HS-27A (cell line): Measurements from ENCODE around the gene PGLYRP4.
"Not testable (repeated sequence)": the region's sequence is repeated elsewhere in the genome, so short reads cannot be mapped to it uniquely, and the experiment has no call there.

Source experiments
- DNase-seq: peaks from one replicate; pipeline ENCODE4 v3.0.0-alpha.2; 2012; ENCODE audit warnings: low read depth, missing footprints

Gene PGLYRP4

GRCh38 chr1:153337980-153338853, 10.4 kb downstream of the PGLYRP4 start:
- no peak for DNase-seq

- DNase-seq = no peak
These were observed 12.0 kb downstream of the PGLYRP4 start for GRCh38 chr1:153336650-153337049.

GRCh38 chr1:153333902-153334301, 14.7 kb downstream of the PGLYRP4 start:
- DNase-seq = no peak

GRCh38 chr1:153324912-153325311, 23.7 kb downstream of the PGLYRP4 start:
- DNase-seq = no peak

GRCh38 chr1:153322568-153322967, 26.1 kb downstream of the PGLYRP4 start:
- DNase-seq = no peak

GRCh38 chr1:153318145-153318544, 30.5 kb downstream of the PGLYRP4 start:
- not testable (repeated sequence) for DNase-seq

GRCh38 chr1:153316013-153316412, 32.6 kb downstream of the PGLYRP4 start:
- not testable (repeated sequence) for DNase-seq

- DNase-seq = not testable (repeated sequence)
These were observed 34.3 kb downstream of the PGLYRP4 start for GRCh38 chr1:153314388-153314787.

GRCh38 chr1:153313288-153313687, 35.4 kb downstream of the PGLYRP4 start:
- DNase-seq = no peak

GRCh38 chr1:153312570-153313186, 36.0 kb downstream of the PGLYRP4 start, which contains the start of gene PGLYRP3:
Gene PGLYRP3, minus strand, starts transcription at chr1:153312952. Its CDS starts 2,287 bp downstream, at chr1:153310665.
- no peak for DNase-seq

GRCh38 chr1:153310526-153310925, 38.1 kb downstream of the PGLYRP4 start:
- DNase-seq = no peak

- DNase-seq = no peak
These were observed 39.2 kb downstream of the PGLYRP4 start for GRCh38 chr1:153309441-153309840.

GRCh38 chr1:153308540-153308939, 40.1 kb downstream of the PGLYRP4 start:
- no peak for DNase-seq

GRCh38 chr1:153307221-153307600, 41.4 kb downstream of the PGLYRP4 start:
- no peak for DNase-seq

GRCh38 chr1:153306303-153307220, 42.1 kb downstream of the PGLYRP4 start:
- DNase-seq = no peak

- no peak for DNase-seq
These were observed 43.0 kb downstream of the PGLYRP4 start for GRCh38 chr1:153305682-153306081.

- no peak for DNase-seq
These were observed 46.3 kb downstream of the PGLYRP4 start for GRCh38 chr1:153302308-153302707.

GRCh38 chr1:153293851-153294250, 54.8 kb downstream of the PGLYRP4 start:
- DNase-seq = no peak

- no peak for DNase-seq
These were observed 55.2 kb downstream of the PGLYRP4 start for GRCh38 chr1:153293480-153293775.

- no peak for DNase-seq
These were observed 55.7 kb downstream of the PGLYRP4 start for GRCh38 chr1:153292740-153293479.

GRCh38 chr1:153292185-153292584, 56.5 kb downstream of the PGLYRP4 start:
- DNase-seq = no peak

- no peak for DNase-seq
These were observed 57.1 kb downstream of the PGLYRP4 start for GRCh38 chr1:153291514-153291913.
